H9 (cell line): Measurements from ENCODE around the gene GPR62. TPM values are rescaled to one million over a fixed set of nuclear protein-coding genes. Genes with fewer than 3 reads are reported as not detected.

ENCODE experiments used
- DNase-seq: peaks from one replicate; pipeline ENCODE4 v3.0.0-alpha.2; 2017
- H2AFZ ChIP-seq: one replicate; pipeline ENCODE4 v1.6.1; 2013; ENCODE audit warnings: mild to moderate bottlenecking, low read length, control low read depth, moderate library complexity
- H2AK5ac ChIP-seq: 2 replicates; pipeline ENCODE4 v1.6.1; 2013; ENCODE audit warnings: low read length, control low read depth, mixed read lengths; ENCODE audit not compliant: insufficient read length
- H2BK120ac ChIP-seq: one replicate; pipeline ENCODE4 v1.6.1; 2013; ENCODE audit warnings: low read depth, mild to moderate bottlenecking, low read length, control low read depth, inconsistent platforms; ENCODE audit not compliant: poor library complexity, severe bottlenecking
- H2BK12ac ChIP-seq: 2 replicates; pipeline ENCODE4 v1.6.1; 2013; ENCODE audit warnings: low read length, control low read depth, mixed read lengths, low read depth; ENCODE audit not compliant: insufficient read length
- H2BK15ac ChIP-seq: 2 replicates; pipeline ENCODE4 v1.6.1; 2013; ENCODE audit warnings: low read depth, low read length, control low read depth
- H2BK20ac ChIP-seq: one replicate; pipeline ENCODE4 v1.6.1; 2013; ENCODE audit warnings: low read depth, mild to moderate bottlenecking, low read length, control low read depth, inconsistent platforms; ENCODE audit not compliant: poor library complexity, severe bottlenecking
- H2BK5ac ChIP-seq: 2 replicates; pipeline ENCODE4 v1.6.1; 2013; ENCODE audit warnings: low read length, control low read depth, mixed read lengths; ENCODE audit not compliant: insufficient read length
- H3K14ac ChIP-seq: 2 replicates; pipeline ENCODE4 v1.6.1; 2013; ENCODE audit warnings: low read length, control low read depth; ENCODE audit not compliant: insufficient read depth
- H3K18ac ChIP-seq: 2 replicates; pipeline ENCODE4 v1.6.1; 2013; ENCODE audit warnings: low read depth, mild to moderate bottlenecking, mixed read lengths, low read length, control low read depth; ENCODE audit not compliant: insufficient read length
- H3K23ac ChIP-seq: 2 replicates; pipeline ENCODE4 v1.6.1; 2013; ENCODE audit warnings: low read length, control low read depth, mixed read lengths, low read depth; ENCODE audit not compliant: insufficient read length
- H3K23me2 ChIP-seq: 2 replicates; pipeline ENCODE4 v1.6.1; 2013; ENCODE audit warnings: low read depth, mild to moderate bottlenecking, mixed read lengths, low read length, control low read depth; ENCODE audit not compliant: insufficient read length, poor library complexity, severe bottlenecking
- H3K27ac ChIP-seq: 2 replicates; pipeline ENCODE4 v1.5.1; 2013; ENCODE audit warnings: low read length, control low read depth, mixed read lengths, low read depth; ENCODE audit not compliant: insufficient read length
- H3K27me3 ChIP-seq: 2 replicates; pipeline ENCODE4 v1.6.1; 2013; ENCODE audit warnings: low read length, control low read depth, inconsistent platforms; ENCODE audit not compliant: insufficient read depth
- H3K4ac ChIP-seq: 2 replicates; pipeline ENCODE4 v1.6.1; 2013; ENCODE audit warnings: low read depth, mild to moderate bottlenecking, control low read depth, inconsistent platforms, low read length, moderate library complexity
- H3K4me1 ChIP-seq: 2 replicates; pipeline ENCODE4 v1.6.1; 2013; ENCODE audit warnings: low read length, control low read depth, inconsistent platforms; ENCODE audit not compliant: insufficient read depth
- H3K4me2 ChIP-seq: 2 replicates; pipeline ENCODE4 v1.6.1; 2013; ENCODE audit warnings: low read length, control low read depth, mixed read lengths; ENCODE audit not compliant: insufficient read length, insufficient read depth
- H3K56ac ChIP-seq: 2 replicates; pipeline ENCODE4 v1.6.1; 2013; ENCODE audit warnings: low read depth, mild to moderate bottlenecking, mixed read lengths, low read length, control low read depth; ENCODE audit not compliant: insufficient read length
- H3K79me1 ChIP-seq: 2 replicates; pipeline ENCODE4 v1.6.1; 2013; ENCODE audit warnings: low read depth, mild to moderate bottlenecking, moderate library complexity, low read length, control low read depth, inconsistent platforms; ENCODE audit not compliant: insufficient read depth, poor library complexity, severe bottlenecking
- H3K79me2 ChIP-seq: 2 replicates; pipeline ENCODE4 v1.6.1; 2013; ENCODE audit warnings: low read length, control low read depth, inconsistent platforms; ENCODE audit not compliant: insufficient read depth
- H3K9ac ChIP-seq: 2 replicates; pipeline ENCODE4 v1.6.1; 2013; ENCODE audit warnings: low read length, control low read depth, mixed read lengths; ENCODE audit not compliant: insufficient read length; ENCODE audit errors: extremely low read depth
- H3K9me3 ChIP-seq: one replicate; pipeline ENCODE4 v1.6.1; 2013; ENCODE audit warnings: low read depth, low read length, inconsistent platforms; ENCODE audit not compliant: control insufficient read depth
- H3T11ph ChIP-seq: one replicate; pipeline ENCODE4 v1.6.1; 2013; ENCODE audit warnings: mild to moderate bottlenecking, low read length, control low read depth, inconsistent platforms
- H4K20me1 ChIP-seq: one replicate; pipeline ENCODE4 v1.6.1; 2013; ENCODE audit not compliant: control insufficient read depth, insufficient read length, insufficient read depth
- H4K5ac ChIP-seq: 2 replicates; pipeline ENCODE4 v1.6.1; 2013; ENCODE audit warnings: low read depth, mild to moderate bottlenecking, mixed read lengths, low read length, control low read depth; ENCODE audit not compliant: insufficient read length
- H4K8ac ChIP-seq: replicated peaks from 2 replicates; pipeline ENCODE4 v1.6.1; 2013; ENCODE audit warnings: low read length, control low read depth, mixed read lengths, low read depth; ENCODE audit not compliant: insufficient read length
- H4K91ac ChIP-seq: 2 replicates; pipeline ENCODE4 v1.6.1; 2013; ENCODE audit warnings: low read depth, mild to moderate bottlenecking, moderate library complexity, mixed read lengths, low read length, control low read depth; ENCODE audit not compliant: insufficient read length
- H3K27ac Mint-ChIP-seq, 3 experiments: 2 replicates in 2 of 3; 3 replicates in 1 of 3; pipeline ENCODE4 v1.8.0; 2020 to 2021; ENCODE audit warnings: mixed read lengths in 3 of 3, mild to moderate bottlenecking in 1 of 3, moderate library complexity in 1 of 3
- H3K27me3 Mint-ChIP-seq: 2 replicates; pipeline ENCODE4 v1.8.0; 2021; ENCODE audit warnings: low read depth, mild to moderate bottlenecking, moderate library complexity, mixed read lengths
- H3K36me3 Mint-ChIP-seq, 3 experiments: 2 replicates in 2 of 3; 3 replicates in 1 of 3; pipeline ENCODE4 v1.8.0; 2020 to 2021; ENCODE audit warnings: low read depth in 3 of 3, mixed read lengths in 3 of 3; ENCODE audit not compliant: insufficient read depth in 1 of 3
- H3K4me1 Mint-ChIP-seq, 2 experiments: 2 replicates each; pipeline ENCODE4 v1.8.0; 2020; ENCODE audit warnings: mixed read lengths in 2 of 2
- H3K4me3 Mint-ChIP-seq, 2 experiments: 2 replicates in 1 of 2; 3 replicates in 1 of 2; pipeline ENCODE4 v1.8.0; 2020 to 2021; ENCODE audit warnings: mild to moderate bottlenecking in 2 of 2, mixed read lengths in 2 of 2, moderate library complexity in 1 of 2
- H3K9me3 Mint-ChIP-seq, 2 experiments: 2 replicates in 1 of 2; 3 replicates in 1 of 2; pipeline ENCODE4 v1.8.0; 2020; ENCODE audit warnings: mild to moderate bottlenecking in 2 of 2, mixed read lengths in 2 of 2, moderate library complexity in 1 of 2
- CTCF ChIP-seq: fragments of 200-600 bp; sonication (generic); conservative IDR thresholded peaks from 3 replicates; pipeline ENCODE4 v1.8.0; 2021; ENCODE audit warnings: antibody characterized with exemption, mild to moderate bottlenecking
- WGBS: extraction: QIAGEN DNeasy Blood & Tissue Kit; methylation state at CpG from one replicate; pipeline ENCODE4 v1.1.7; 2013; ENCODE audit warnings: missing lambda C conversion rate, low lambda C conversion rate, mixed read lengths; ENCODE audit not compliant: insufficient read length; ENCODE audit errors: extremely low coverage; 5-methylcytosine and 5-hydroxymethylcytosine counted together
- total RNA-seq: library from RNA; stranded (reverse); gene quantifications from 2 replicates; pipeline ENCODE4 v1.2.1, GENCODE V29; 2021

Gene GPR62
- total RNA-seq, 1 experiment from 2014 or later = 0.13 TPM

- no peak overlapping the region for H3K27ac Mint-ChIP-seq
- H3K27me3 ChIP-seq = no peaks in the 10 kb centered on the region
- peaks cover 3 to 7% (median 7%) of the 10 kb centered on the region in 3 experiments; a peak in 6 of 7 replicates for H3K36me3 Mint-ChIP-seq
- no peak overlapping the region for H2BK5ac ChIP-seq
- H3K4me1 Mint-ChIP-seq = peaks cover 13 to 15% of the 10 kb centered on the region in 2 experiments
- no peak overlapping the region for H3K23ac ChIP-seq
- peaks cover 8% of the 10 kb centered on the region for H3K79me1 ChIP-seq
- no peak overlapping the region for H3K4me3 Mint-ChIP-seq
- no peaks in the 10 kb centered on the region for H3K9me3 ChIP-seq
- H3K9me3 Mint-ChIP-seq = no peaks in the 10 kb centered on the region
- no peak overlapping the region for H2BK12ac ChIP-seq
- 0 out of 2 replicates have a peak, but pooled peaks cover 2% of the 10 kb centered on the region for H3K4me1 ChIP-seq
- TF ChIP-seq CTCF = no peak
- H2BK120ac ChIP-seq = no peak overlapping the region
- no peak overlapping the region for H3K27ac ChIP-seq
- H3K23me2 ChIP-seq = peaks cover 16% of the 10 kb centered on the region
- no peak overlapping the region for H2BK15ac ChIP-seq
- no peak overlapping the region for H2AFZ ChIP-seq
- peaks cover 6% of the 10 kb centered on the region for H4K20me1 ChIP-seq
- H2BK20ac ChIP-seq = no peak overlapping the region
- no peak for DNase-seq
- H3K9ac ChIP-seq = no peak overlapping the region
- no peak overlapping the region for H3K56ac ChIP-seq
- no peak overlapping the region for H4K91ac ChIP-seq
- peaks cover 74% of the 10 kb centered on the region for H3K27me3 Mint-ChIP-seq
- H3K18ac ChIP-seq = no peak overlapping the region
- no peak overlapping the region for H3K4ac ChIP-seq
- peaks cover 9% of the 10 kb centered on the region for H3K79me2 ChIP-seq
- no peak overlapping the region for H3K4me2 ChIP-seq
- no peak overlapping the region for H3T11ph ChIP-seq
- no peak overlapping the region for H2AK5ac ChIP-seq
- no peak overlapping the region for H4K8ac ChIP-seq
- no peak overlapping the region for H4K5ac ChIP-seq
- H3K14ac ChIP-seq = no peak overlapping the region
- no CpG with 5 or more reads among the region's 18 CpGs for WGBS
These were observed 9.9 kb upstream of the GPR62 start for GRCh38 chr3:51945031-51945840.
